GM12865 (cell line): ENCODE results near the gene APBA2.

Source experiments
- DNase-seq: peaks from one replicate; pipeline ENCODE4 v3.0.0; 2010; ENCODE audit warnings: low read depth
- H3K4me3 ChIP-seq: 2 replicates; pipeline ENCODE4 v1.5.1; 2011; ENCODE audit warnings: mild to moderate bottlenecking, low read depth, low read length, control low read depth
- TF ChIP-seq, protein P1 (sequence below): IDR thresholded peaks from 2 replicates; pipeline ENCODE4 v1.5.1; 2011; ENCODE audit warnings: low read length, control low read depth, low read depth, inconsistent platforms; ENCODE audit not compliant: insufficient read depth; ENCODE audit errors: missing control alignments

APBA2 gene

DNA sequence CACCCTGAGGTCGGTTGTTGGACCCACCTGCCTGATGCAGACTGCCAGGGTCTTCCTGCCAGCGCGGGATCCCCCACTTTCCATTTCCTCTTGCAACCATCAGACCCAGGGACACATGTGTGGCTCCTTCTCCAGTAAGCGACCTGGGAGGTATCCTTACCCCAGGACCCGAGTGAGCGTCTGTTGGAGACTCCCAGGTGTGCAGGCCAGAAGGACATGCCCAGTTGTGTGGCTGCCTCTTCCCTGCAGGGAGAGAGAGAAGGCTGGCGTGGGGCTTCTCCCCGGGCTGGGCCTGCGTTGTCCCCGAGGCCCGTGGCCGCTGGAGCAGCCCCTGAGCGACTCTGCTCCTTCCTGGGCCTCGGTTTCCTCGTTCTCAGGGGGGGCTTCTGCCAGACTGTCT lies 56.8 kb downstream of the APBA2 start:
- TF ChIP-seq, protein P1, sequence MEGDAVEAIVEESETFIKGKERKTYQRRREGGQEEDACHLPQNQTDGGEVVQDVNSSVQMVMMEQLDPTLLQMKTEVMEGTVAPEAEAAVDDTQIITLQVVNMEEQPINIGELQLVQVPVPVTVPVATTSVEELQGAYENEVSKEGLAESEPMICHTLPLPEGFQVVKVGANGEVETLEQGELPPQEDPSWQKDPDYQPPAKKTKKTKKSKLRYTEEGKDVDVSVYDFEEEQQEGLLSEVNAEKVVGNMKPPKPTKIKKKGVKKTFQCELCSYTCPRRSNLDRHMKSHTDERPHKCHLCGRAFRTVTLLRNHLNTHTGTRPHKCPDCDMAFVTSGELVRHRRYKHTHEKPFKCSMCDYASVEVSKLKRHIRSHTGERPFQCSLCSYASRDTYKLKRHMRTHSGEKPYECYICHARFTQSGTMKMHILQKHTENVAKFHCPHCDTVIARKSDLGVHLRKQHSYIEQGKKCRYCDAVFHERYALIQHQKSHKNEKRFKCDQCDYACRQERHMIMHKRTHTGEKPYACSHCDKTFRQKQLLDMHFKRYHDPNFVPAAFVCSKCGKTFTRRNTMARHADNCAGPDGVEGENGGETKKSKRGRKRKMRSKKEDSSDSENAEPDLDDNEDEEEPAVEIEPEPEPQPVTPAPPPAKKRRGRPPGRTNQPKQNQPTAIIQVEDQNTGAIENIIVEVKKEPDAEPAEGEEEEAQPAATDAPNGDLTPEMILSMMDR, result no peak

DNA sequence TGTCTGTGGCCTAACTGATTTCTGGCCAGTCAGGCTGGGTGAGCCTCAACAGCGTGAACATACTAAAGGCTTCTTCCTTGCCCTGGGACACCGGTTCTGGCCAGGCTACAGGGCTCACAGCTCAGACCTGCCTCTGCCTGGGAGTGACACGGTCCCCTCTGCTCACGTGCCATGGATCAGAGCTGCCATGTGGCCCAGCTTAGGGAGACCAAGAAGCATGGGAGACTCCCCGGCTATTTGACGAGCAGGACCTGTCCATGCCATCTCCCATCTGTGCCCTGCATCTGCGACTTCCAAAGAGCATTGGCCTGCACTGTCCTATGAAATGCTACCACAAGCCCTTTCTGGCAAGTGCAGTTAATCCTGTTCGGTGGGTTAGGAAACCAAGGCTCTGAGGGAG lies 57.4 kb downstream of the APBA2 start:
- TF ChIP-seq, protein P1, result no peak
- DNase-seq, result no peak
- no peak overlapping the region for H3K4me3 ChIP-seq

More for the DNA sequence above, 56.8 kb downstream of the APBA2 start:
- no peak overlapping the region for H3K4me3 ChIP-seq
- no peak for DNase-seq

DNA sequence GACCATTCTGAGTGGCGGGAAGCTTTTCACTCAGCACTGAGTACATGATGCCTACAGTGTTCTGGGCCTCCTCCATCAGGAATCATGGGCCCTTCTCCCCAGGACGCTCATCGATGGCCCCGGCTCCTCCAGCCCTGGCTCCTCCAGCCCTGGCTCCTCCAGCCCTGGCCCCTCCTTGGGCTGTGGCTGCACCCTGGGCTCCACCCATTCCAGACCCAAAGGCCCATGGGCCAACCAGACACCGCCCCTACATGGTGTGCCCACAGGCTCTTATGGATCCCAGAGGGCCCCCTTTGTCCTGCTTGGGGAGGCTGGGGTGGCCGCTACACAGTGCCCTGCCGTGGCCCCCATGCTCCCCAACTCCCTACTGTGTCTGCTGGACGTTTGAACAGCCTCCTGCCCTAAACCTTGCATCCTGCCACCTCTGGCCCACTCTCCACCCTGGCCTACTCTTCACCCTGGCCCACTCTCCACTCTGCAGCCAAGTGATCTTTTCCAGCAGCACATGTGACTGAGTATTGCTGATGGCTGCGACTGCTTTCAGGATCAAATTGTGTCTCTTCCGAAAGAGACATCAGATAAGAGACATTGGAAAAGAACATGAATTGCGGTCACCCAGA lies 57.9 kb downstream of the APBA2 start:
- TF ChIP-seq, protein P1, result no peak
- no peak overlapping the region for H3K4me3 ChIP-seq
- DNase-seq, result no peak

DNA sequence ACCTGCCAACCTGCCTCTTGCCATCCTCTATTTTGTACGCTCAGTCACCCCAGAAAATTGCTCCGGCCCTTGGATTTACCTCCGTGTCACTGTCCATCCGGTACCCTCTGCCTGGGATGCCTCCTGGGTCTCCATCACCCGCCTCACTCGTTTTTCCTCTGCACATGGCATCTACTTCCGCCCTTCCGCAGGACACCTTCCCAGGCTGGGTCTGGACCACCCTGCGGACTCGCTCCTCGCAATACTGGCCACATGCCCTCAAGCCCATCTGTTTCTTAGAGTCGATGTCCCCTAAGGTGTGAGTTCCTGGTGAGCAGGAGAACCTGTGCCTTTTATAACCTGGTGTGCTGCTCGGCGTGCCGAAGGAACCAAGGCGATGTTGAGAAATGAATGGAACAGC lies 58.5 kb downstream of the APBA2 start:
- no peak for DNase-seq
- H3K4me3 ChIP-seq, result no peak overlapping the region
- TF ChIP-seq, protein P1, result no peak

DNA sequence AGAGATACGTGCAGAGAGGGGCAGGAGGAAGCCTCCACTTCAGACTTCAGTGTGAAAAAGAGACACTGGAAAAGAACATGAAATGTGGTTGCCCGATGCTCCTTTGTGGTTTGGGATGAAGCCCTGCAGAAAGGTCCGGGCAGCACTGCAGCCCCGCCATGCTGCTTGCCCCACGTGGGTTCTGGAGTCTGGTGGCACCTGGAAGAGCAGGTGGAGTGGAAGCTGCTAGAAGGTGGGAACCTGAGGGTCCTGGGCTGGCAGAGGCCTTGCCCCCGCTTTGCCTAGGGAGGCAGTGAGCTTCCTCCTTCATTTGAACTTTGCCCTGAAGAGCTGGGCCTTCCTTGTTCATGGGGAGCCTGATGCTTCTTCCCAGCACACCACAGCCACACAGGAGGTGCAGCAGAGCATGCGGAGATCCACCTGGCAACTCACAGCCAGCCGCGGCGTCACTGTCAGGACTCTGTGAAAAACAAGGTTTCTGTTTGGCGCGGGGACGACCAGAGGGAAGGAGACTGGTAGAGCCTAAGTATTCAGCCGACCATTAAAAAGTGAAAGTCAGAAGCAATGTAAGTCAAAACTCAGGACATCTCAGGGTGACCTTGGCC lies 59.0 kb downstream of the APBA2 start:
- no peak for DNase-seq
- TF ChIP-seq, protein P1, result no peak
- H3K4me3 ChIP-seq, result no peak overlapping the region

DNA sequence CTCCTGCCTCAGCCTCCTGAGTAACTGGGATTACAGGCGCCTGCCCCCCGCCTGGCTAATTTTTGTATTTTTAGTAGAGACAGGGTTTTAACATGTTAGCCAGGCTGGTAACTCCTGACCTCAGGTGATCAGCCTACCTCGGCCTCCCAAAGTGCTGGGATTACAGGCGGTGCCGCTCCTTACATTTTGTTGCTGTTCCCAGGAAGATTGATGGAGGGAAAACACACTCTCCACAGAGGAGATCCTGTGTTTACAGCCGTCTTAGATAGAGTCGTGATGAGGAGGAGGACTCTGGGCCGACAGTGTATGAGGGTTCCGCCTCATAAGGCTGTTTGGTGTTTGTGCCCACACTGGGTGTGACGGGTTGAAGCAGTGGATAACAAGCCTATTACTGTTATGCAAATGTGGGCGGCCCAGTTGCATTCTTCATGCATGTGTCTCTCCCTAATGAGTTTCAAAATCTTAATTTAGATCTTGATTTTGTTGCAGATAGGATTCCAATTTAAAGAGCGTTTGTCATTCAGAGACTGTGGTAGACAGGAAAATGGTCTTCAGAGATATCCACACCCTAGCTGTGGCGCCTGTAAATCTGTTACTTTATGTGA lies 60.0 kb downstream of the APBA2 start:
- no peak overlapping the region for H3K4me3 ChIP-seq
- no peak for DNase-seq
- TF ChIP-seq, protein P1, result no peak
